Smooth muscle cell (in vitro differentiated cells): ENCODE data around the gene ANKMY1. TPM values are rescaled to one million over a fixed set of nuclear protein-coding genes. Genes with fewer than 3 reads are reported as not detected.

Experiments used
- DNase-seq: peaks from one replicate; lab custom pipeline; 2025; ENCODE audit not compliant: unreplicated experiment; lab: John Stamatoyannopoulos, UW
- H2AFZ ChIP-seq: fragments of 200-600 bp; sonication (generic); 2 replicates; pipeline ENCODE4 v1.6.0; 2016; ENCODE audit warnings: antibody characterized with exemption, low read depth, mild to moderate bottlenecking
- H3F3A ChIP-seq: fragments of 200-600 bp; sonication (generic); 2 replicates; pipeline ENCODE4 v1.6.0; 2017; ENCODE audit warnings: antibody characterized with exemption, low read depth
- H3K27ac ChIP-seq: fragments of 200-600 bp; sonication (generic); 2 replicates; pipeline ENCODE4 v1.5.1; 2016; ENCODE audit warnings: low read depth, mild to moderate bottlenecking
- H3K27me3 ChIP-seq: fragments of 200-600 bp; sonication (generic); 2 replicates; pipeline ENCODE4 v1.6.1; 2016; ENCODE audit warnings: low read depth, mild to moderate bottlenecking
- H3K36me3 ChIP-seq: fragments of 200-600 bp; sonication (generic); 2 replicates; pipeline ENCODE4 v1.5.1; 2016; ENCODE audit warnings: low read depth
- H3K4me1 ChIP-seq: fragments of 200-600 bp; sonication (generic); 2 replicates; pipeline ENCODE4 v1.5.1; 2016; ENCODE audit warnings: low read depth
- H3K4me2 ChIP-seq: fragments of 200-600 bp; sonication (generic); 2 replicates; pipeline ENCODE4 v1.6.0; 2016; ENCODE audit warnings: mild to moderate bottlenecking
- H3K4me3 ChIP-seq: fragments of 200-600 bp; sonication (generic); 2 replicates; pipeline ENCODE4 v1.5.1; 2016; ENCODE audit warnings: mild to moderate bottlenecking
- H3K79me2 ChIP-seq: fragments of 200-600 bp; sonication (generic); 2 replicates; pipeline ENCODE4 v1.6.0; 2016; ENCODE audit warnings: low read depth, mild to moderate bottlenecking
- H3K9ac ChIP-seq: fragments of 200-600 bp; sonication (generic); 2 replicates; pipeline ENCODE4 v1.6.0; 2016; ENCODE audit warnings: low read depth
- H3K9me3 ChIP-seq: fragments of 200-600 bp; sonication (generic); replicated peaks from 2 replicates; pipeline ENCODE4 v1.5.1; 2016; ENCODE audit warnings: low read depth
- H4K20me1 ChIP-seq: fragments of 200-600 bp; sonication (generic); 2 replicates; pipeline ENCODE4 v1.6.0; 2016; ENCODE audit warnings: low read depth
- WGBS: methylation state at CpG from one replicate; pipeline ENCODE4 v1.1.7; 2016; ENCODE audit warnings: low lambda C conversion rate; 5-methylcytosine and 5-hydroxymethylcytosine counted together
- polyA plus RNA-seq: library from polyadenylated mRNA; unstranded; fragments of >200 nt; fragmentation: Nextera tagmentation; extraction: Ambion mirVana; gene quantifications from 2 replicates; pipeline ENCODE4 v1.2.1, GENCODE V29; 2016
- total RNA-seq: library from RNA; depleted of rRNA; stranded (reverse); fragments of >200 nt; gene quantifications from 2 replicates; pipeline ENCODE4 v1.2.3, GENCODE V29; 2014
- TF ChIP-seq, protein P1 (sequence below): fragments of 200-600 bp; sonication (generic); IDR thresholded peaks from 2 replicates; pipeline ENCODE4 v1.5.1; 2017; ENCODE audit warnings: borderline replicate concordance, mild to moderate bottlenecking, antibody characterized with exemption; ENCODE audit not compliant: insufficient read depth, poor library complexity, severe bottlenecking

Gene ANKMY1
- total and polyA plus RNA-seq, 2 experiments from 2014 or later = 6.4 to 8.7 TPM

DNA sequence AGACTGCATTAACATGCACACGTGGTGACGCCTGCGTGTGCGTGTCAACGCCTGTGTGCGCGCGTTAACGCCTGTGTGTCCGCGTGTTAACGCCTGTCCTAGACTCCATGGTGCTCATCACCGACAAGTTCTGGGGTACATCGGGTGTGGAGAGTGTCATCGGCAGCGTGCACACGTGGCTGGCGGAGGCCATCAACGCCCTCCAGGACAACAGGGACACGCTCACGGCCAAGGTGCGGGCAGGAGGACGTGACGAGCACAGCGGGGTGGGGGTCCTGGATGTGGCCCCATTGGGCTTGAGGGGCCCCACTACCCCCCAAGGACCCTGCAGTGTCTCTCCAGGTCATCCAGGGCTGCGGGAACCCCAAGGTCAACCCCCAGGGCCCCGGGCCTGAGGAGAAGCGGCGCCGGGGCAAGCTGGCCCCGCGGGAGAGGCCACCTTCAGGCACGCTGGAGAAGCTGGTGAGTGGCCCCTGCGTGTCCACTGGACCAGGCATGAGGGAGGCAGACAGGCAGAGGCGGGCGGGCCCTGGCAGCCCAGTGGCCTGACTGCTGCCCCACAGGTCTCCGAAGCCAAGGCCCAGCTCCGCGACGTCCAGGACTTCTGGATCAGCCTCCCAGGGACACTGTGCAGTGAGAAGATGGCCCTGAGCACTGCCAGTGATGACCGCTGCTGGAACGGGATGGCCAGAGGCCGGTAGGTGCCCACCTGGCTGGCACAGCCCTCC is 93.1 kb downstream of the ANKMY1 start:
- H3K27ac ChIP-seq = no peak overlapping the region
- H3K79me2 ChIP-seq = no peaks in the 10 kb centered on the region
- H2AFZ ChIP-seq = no peak overlapping the region
- DNase-seq = no peak
- no peak overlapping the region for H3K9ac ChIP-seq
- H3K36me3 ChIP-seq = no peaks in the 10 kb centered on the region
- H3K27me3 ChIP-seq = no peaks in the 10 kb centered on the region
- WGBS = 98% methylated on average over 33 of the region's 43 CpGs
- H3F3A ChIP-seq = no peaks in the 10 kb centered on the region
- H3K9me3 ChIP-seq = no peaks in the 10 kb centered on the region
- H3K4me3 ChIP-seq = no peak overlapping the region
- H3K4me2 ChIP-seq = no peak overlapping the region
- H4K20me1 ChIP-seq = peaks cover 35% of the 10 kb centered on the region
- no peaks in the 10 kb centered on the region for H3K4me1 ChIP-seq
- TF ChIP-seq, protein P1, sequence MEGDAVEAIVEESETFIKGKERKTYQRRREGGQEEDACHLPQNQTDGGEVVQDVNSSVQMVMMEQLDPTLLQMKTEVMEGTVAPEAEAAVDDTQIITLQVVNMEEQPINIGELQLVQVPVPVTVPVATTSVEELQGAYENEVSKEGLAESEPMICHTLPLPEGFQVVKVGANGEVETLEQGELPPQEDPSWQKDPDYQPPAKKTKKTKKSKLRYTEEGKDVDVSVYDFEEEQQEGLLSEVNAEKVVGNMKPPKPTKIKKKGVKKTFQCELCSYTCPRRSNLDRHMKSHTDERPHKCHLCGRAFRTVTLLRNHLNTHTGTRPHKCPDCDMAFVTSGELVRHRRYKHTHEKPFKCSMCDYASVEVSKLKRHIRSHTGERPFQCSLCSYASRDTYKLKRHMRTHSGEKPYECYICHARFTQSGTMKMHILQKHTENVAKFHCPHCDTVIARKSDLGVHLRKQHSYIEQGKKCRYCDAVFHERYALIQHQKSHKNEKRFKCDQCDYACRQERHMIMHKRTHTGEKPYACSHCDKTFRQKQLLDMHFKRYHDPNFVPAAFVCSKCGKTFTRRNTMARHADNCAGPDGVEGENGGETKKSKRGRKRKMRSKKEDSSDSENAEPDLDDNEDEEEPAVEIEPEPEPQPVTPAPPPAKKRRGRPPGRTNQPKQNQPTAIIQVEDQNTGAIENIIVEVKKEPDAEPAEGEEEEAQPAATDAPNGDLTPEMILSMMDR = no peak

DNA sequence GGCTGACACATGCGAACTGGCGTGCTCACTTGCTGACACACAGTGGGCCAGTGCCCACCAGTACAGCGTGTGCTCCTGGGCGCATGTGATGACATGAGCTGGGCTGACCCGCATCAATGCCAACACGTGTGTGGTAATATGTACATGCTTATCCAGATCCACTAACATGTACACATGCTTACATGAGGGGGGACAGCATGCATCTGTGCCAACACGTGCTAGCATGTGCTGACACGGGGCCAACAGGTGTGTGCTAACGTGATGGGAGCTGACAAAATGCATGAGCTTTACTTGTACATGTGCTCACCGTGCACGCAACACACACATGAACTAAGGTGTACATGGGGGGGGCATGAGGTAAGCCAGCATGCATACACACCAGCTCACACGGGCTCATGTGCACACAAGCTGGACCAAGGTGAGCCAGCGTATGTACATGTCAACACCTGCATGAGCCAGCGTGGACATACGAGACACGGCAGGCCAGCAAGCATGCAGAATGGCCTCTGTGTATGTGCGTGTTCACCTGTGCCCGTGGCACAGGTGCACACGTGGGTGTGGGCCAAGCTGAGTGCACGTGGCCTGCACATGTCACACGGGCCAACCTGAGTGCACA is 93.8 kb downstream of the ANKMY1 start:
- Histone ChIP-seq H3K27ac (no peak overlapping the region), H3K4me2 (no peak overlapping the region), H3K79me2 (no peaks in the 10 kb centered on the region), H3K9ac (no peak overlapping the region), H4K20me1 (peaks cover 42% of the 10 kb centered on the region), H3K9me3 (no peaks in the 10 kb centered on the region), H2AFZ (no peak overlapping the region), H3K4me3 (no peak overlapping the region), H3K4me1 (peaks cover 3% of the 10 kb centered on the region), H3F3A (no peaks in the 10 kb centered on the region), H3K36me3 (no peaks in the 10 kb centered on the region), H3K27me3 (no peaks in the 10 kb centered on the region)
- TF ChIP-seq, protein P1 = no peak
- WGBS = 96% methylated on average over 21 of the region's 21 CpGs
- no peak for DNase-seq

DNA sequence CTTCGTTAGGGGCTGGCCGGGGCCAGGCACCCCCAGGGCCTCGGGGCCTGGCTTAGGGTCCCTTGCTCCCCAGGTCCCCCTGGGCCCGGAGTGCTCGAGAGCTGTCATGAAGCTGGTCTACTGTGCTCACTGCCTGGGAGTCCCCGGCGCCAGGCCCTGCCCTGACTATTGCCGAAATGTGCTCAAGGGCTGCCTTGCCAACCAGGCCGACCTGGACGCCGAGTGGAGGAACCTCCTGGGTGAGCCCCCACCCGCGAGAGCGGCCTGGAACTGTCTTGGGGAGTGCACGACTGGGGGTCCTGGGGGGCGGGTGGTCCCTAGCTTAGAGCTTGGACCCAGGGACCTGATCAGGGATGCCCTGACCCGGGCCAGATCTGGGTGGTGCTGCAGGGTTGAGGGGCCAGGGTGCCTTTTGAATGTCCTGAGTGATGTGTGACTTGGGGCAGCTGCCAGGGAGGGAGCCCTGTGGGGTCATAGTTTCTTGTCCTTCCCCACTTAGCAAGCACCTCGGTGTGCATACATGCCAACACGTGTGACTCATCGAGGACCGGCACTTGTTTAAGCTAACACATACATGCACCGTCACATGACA is 94.4 kb downstream of the ANKMY1 start:
- H3K9ac ChIP-seq = no peak overlapping the region
- TF ChIP-seq, protein P1 = no peak
- no peaks in the 10 kb centered on the region for H3K27me3 ChIP-seq
- no peak for DNase-seq
- H3F3A ChIP-seq = no peaks in the 10 kb centered on the region
- H3K36me3 ChIP-seq = no peaks in the 10 kb centered on the region
- H3K9me3 ChIP-seq = no peaks in the 10 kb centered on the region
- no peak overlapping the region for H2AFZ ChIP-seq
- no peak overlapping the region for H3K27ac ChIP-seq
- H3K4me2 ChIP-seq = no peak overlapping the region
- H4K20me1 ChIP-seq = peaks cover 48% of the 10 kb centered on the region
- 98% methylated on average over 22 of the region's 22 CpGs for WGBS
- peaks cover 3% of the 10 kb centered on the region for H3K4me1 ChIP-seq
- H3K4me3 ChIP-seq = no peak overlapping the region
- H3K79me2 ChIP-seq = no peaks in the 10 kb centered on the region
